Smooth muscle cell (in vitro differentiated cells): Measurements from ENCODE around the gene PKP4. TPM values are rescaled to one million over a fixed set of nuclear protein-coding genes. Genes with fewer than 3 reads are reported as not detected.

ENCODE experiments used
- DNase-seq: peaks from one replicate; lab custom pipeline; 2025; ENCODE audit not compliant: unreplicated experiment; lab: John Stamatoyannopoulos, UW
- H2AFZ ChIP-seq: fragments of 200-600 bp; sonication (generic); 2 replicates; pipeline ENCODE4 v1.6.0; 2016; ENCODE audit warnings: antibody characterized with exemption, low read depth, mild to moderate bottlenecking
- H3F3A ChIP-seq: fragments of 200-600 bp; sonication (generic); 2 replicates; pipeline ENCODE4 v1.6.0; 2017; ENCODE audit warnings: antibody characterized with exemption, low read depth
- H3K27ac ChIP-seq: fragments of 200-600 bp; sonication (generic); 2 replicates; pipeline ENCODE4 v1.5.1; 2016; ENCODE audit warnings: low read depth, mild to moderate bottlenecking
- H3K27me3 ChIP-seq: fragments of 200-600 bp; sonication (generic); 2 replicates; pipeline ENCODE4 v1.6.1; 2016; ENCODE audit warnings: low read depth, mild to moderate bottlenecking
- H3K36me3 ChIP-seq: fragments of 200-600 bp; sonication (generic); 2 replicates; pipeline ENCODE4 v1.5.1; 2016; ENCODE audit warnings: low read depth
- H3K4me1 ChIP-seq: fragments of 200-600 bp; sonication (generic); 2 replicates; pipeline ENCODE4 v1.5.1; 2016; ENCODE audit warnings: low read depth
- H3K4me2 ChIP-seq: fragments of 200-600 bp; sonication (generic); 2 replicates; pipeline ENCODE4 v1.6.0; 2016; ENCODE audit warnings: mild to moderate bottlenecking
- H3K4me3 ChIP-seq: fragments of 200-600 bp; sonication (generic); 2 replicates; pipeline ENCODE4 v1.5.1; 2016; ENCODE audit warnings: mild to moderate bottlenecking
- H3K79me2 ChIP-seq: fragments of 200-600 bp; sonication (generic); 2 replicates; pipeline ENCODE4 v1.6.0; 2016; ENCODE audit warnings: low read depth, mild to moderate bottlenecking
- H3K9ac ChIP-seq: fragments of 200-600 bp; sonication (generic); 2 replicates; pipeline ENCODE4 v1.6.0; 2016; ENCODE audit warnings: low read depth
- H3K9me3 ChIP-seq: fragments of 200-600 bp; sonication (generic); replicated peaks from 2 replicates; pipeline ENCODE4 v1.5.1; 2016; ENCODE audit warnings: low read depth
- H4K20me1 ChIP-seq: fragments of 200-600 bp; sonication (generic); 2 replicates; pipeline ENCODE4 v1.6.0; 2016; ENCODE audit warnings: low read depth
- CTCF ChIP-seq: fragments of 200-600 bp; sonication (generic); IDR thresholded peaks from 2 replicates; pipeline ENCODE4 v1.5.1; 2017; ENCODE audit warnings: borderline replicate concordance, mild to moderate bottlenecking, antibody characterized with exemption; ENCODE audit not compliant: insufficient read depth, poor library complexity, severe bottlenecking
- WGBS: methylation state at CpG from one replicate; pipeline ENCODE4 v1.1.7; 2016; ENCODE audit warnings: low lambda C conversion rate; 5-methylcytosine and 5-hydroxymethylcytosine counted together
- polyA plus RNA-seq: library from polyadenylated mRNA; unstranded; fragments of >200 nt; fragmentation: Nextera tagmentation; extraction: Ambion mirVana; gene quantifications from 2 replicates; pipeline ENCODE4 v1.2.1, GENCODE V29; 2016
- total RNA-seq: library from RNA; depleted of rRNA; stranded (reverse); fragments of >200 nt; gene quantifications from 2 replicates; pipeline ENCODE4 v1.2.3, GENCODE V29; 2014

PKP4 gene
- total and polyA plus RNA-seq, 2 experiments from 2014 or later = 2.4 to 14.0 TPM

GRCh38 chr2:158544998-158545397, 88.2 kb downstream of the PKP4 start:
- Histone ChIP-seq H3K36me3 (no peaks in the 10 kb centered on the region), H3K9me3 (no peaks in the 10 kb centered on the region), H3F3A (no peaks in the 10 kb centered on the region), H3K27me3 (no peaks in the 10 kb centered on the region), H4K20me1 (no peaks in the 10 kb centered on the region), H3K27ac (no peak overlapping the region), H3K4me1 (no peaks in the 10 kb centered on the region), H3K4me2 (no peak overlapping the region), H3K4me3 (no peak overlapping the region), H3K9ac (no peak overlapping the region), H3K79me2 (no peaks in the 10 kb centered on the region), H2AFZ (no peak overlapping the region)
- TF ChIP-seq CTCF = no peak
- 77% methylated on average over 1 of the region's 1 CpG for WGBS
- DNase-seq = no peak

GRCh38 chr2:158546412-158547144, 89.8 kb downstream of the PKP4 start:
- Histone ChIP-seq H3K79me2 (no peaks in the 10 kb centered on the region), H3K9ac (no peak overlapping the region), H3K27me3 (no peaks in the 10 kb centered on the region), H3K27ac (no peak overlapping the region), H3K36me3 (no peaks in the 10 kb centered on the region), H3K4me3 (no peak overlapping the region), H4K20me1 (no peaks in the 10 kb centered on the region), H3K4me2 (no peak overlapping the region), H3K9me3 (no peaks in the 10 kb centered on the region), H3K4me1 (no peaks in the 10 kb centered on the region), H3F3A (no peaks in the 10 kb centered on the region), H2AFZ (no peak overlapping the region)
- no peak for TF ChIP-seq CTCF
- 92% methylated on average over 2 of the region's 2 CpGs for whole genome bisulfite sequencing
- no peak for DNase-seq

GRCh38 chr2:158553257-158553656, 96.5 kb downstream of the PKP4 start:
- no peak overlapping the region for H3K27ac ChIP-seq
- H3K4me2 ChIP-seq = no peak overlapping the region
- no peaks in the 10 kb centered on the region for H3K79me2 ChIP-seq
- peaks cover 4% of the 10 kb centered on the region for H3K9me3 ChIP-seq
- no peaks in the 10 kb centered on the region for H3K4me1 ChIP-seq
- no peak overlapping the region for H3K9ac ChIP-seq
- TF ChIP-seq CTCF = no peak
- 96% methylated on average over 3 of the region's 3 CpGs for WGBS
- no peaks in the 10 kb centered on the region for H4K20me1 ChIP-seq
- no peak overlapping the region for H2AFZ ChIP-seq
- H3K27me3 ChIP-seq = no peaks in the 10 kb centered on the region
- no peaks in the 10 kb centered on the region for H3K36me3 ChIP-seq
- DNase-seq = no peak
- H3F3A ChIP-seq = no peaks in the 10 kb centered on the region
- H3K4me3 ChIP-seq = no peak overlapping the region

- TF ChIP-seq CTCF = no peak
- H3K9me3 ChIP-seq = peaks cover 4% of the 10 kb centered on the region
- no peaks in the 10 kb centered on the region for H3K27me3 ChIP-seq
- no peaks in the 10 kb centered on the region for H4K20me1 ChIP-seq
- no peak overlapping the region for H3K4me2 ChIP-seq
- no peaks in the 10 kb centered on the region for H3K36me3 ChIP-seq
- H3F3A ChIP-seq = no peaks in the 10 kb centered on the region
- WGBS = 85% methylated on average over 1 of the region's 1 CpG
- no peak overlapping the region for H3K9ac ChIP-seq
- no peak for DNase-seq
- no peak overlapping the region for H3K27ac ChIP-seq
- H3K4me1 ChIP-seq = no peaks in the 10 kb centered on the region
- H3K4me3 ChIP-seq = no peak overlapping the region
- no peak overlapping the region for H2AFZ ChIP-seq
- H3K79me2 ChIP-seq = no peaks in the 10 kb centered on the region
Observed at GRCh38 chr2:158554996-158555395, 98.2 kb downstream of the PKP4 start.
